ENCODE results near the gene HOXA7.

GRCh38 chr7:27156508-27156898, at the start of gene HOXA7:
- TF ChIP-seq CTCF (IDR thresholded peaks at IDR 0.05) (peak in 1 of 5 experiments; percentile 12), POLR2A (IDR thresholded peaks at IDR 0.05) (peak in 1 of 2 donors; percentile 25)
